M059J (cell line): ENCODE measurements around the gene KLF14. TPM values are rescaled to one million over a fixed set of nuclear protein-coding genes. Genes with fewer than 3 reads are reported as not detected.
"Not testable (repeated sequence)": the region's sequence is repeated elsewhere in the genome, so short reads cannot be mapped to it uniquely, and the experiment has no call there.

Experiments
- DNase-seq: peaks from one replicate; pipeline ENCODE4 v3.0.0-alpha.2; 2012; ENCODE audit warnings: low read depth
- total RNA-seq: library from RNA; depleted of rRNA; stranded (reverse); fragments of >200 nt; shearing (Covaris generic); gene quantifications from 2 replicates; pipeline ENCODE4 v1.2.3, GENCODE V29; 2014; rRNA removed

Gene KLF14
- total RNA-seq, 1 experiment from 2014 or later = not detected

DNA sequence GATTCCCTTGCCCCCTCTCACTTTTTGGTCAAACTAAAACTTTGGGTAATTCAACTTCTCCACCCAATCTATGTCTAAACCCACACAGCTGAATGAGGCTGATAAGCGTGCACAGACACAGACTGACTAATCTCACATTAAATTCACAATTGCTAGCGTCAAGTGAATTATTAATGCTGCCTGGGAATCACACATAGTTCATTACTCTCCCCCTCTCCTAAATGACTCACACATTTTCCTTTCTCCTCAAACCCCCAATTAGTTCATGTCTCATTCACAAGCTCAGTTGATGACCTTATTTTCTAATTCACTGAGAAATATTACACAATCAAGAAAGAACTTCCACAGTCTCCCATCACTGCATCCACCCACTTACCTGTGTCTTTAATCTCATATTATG is 14.5 kb downstream of the KLF14 start:
- DNase-seq = peak; percentile 14

DNA sequence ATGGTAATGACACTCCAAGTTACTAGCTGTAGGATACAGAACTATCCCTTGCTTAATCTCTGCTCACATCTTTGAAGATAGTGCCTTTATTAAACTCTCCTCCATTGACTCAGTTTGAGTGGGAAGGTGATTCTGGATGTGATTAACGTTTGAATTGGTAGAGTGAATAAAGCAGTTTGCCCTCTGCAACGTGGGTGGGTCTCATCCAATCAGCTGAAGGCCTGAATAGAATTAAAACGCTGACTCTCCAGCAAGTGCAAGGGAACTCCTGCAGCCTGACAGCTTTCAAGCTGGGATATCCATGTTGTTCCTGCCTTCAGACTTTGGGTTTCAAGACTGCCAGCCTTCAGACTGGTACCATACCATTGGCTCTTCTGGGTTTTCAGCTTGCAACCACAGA is 21.6 kb downstream of the KLF14 start:
- DNase-seq = no peak

DNA sequence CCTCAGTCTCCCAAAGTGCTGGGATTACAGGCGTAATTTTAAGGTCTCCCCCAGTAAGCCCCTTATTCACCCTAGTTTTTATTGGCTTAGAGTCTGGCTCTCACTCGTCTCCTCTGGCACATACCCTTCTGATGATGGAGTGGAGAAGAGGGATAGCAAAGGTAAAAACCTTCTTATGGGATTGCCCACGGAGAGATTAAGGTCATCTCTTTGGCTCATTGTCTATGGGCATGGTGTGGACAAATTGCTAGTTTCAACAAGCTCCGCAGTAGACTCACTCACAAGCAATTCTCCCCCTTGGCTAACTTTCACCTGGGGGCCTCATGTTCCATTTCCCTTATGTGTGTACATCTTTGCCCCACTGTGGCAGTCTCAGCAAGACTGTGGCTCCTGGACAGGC is 25.2 kb downstream of the KLF14 start:
- DNase-seq = no peak

GRCh38 chr7:130708001-130708400 is 26.0 kb downstream of the KLF14 start:
- DNase-seq = no peak

DNA sequence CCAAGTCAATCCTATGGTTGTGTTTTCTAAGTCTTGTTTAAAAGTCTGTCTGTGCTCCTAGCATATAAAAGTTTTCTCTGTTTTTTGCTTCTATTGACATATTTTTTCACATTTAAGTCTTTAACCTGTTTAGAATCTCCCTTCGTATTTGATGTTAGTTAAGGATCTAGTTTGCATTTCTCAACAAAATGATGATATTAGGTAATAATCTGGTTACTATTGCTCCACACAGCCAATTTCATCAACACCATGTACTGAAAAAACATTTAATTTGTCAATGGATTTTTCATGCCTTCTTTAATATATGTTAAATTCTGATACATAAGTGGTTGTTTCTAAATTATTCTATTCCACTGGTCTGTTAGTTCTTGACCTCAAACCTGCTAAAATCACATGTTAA is 30.2 kb downstream of the KLF14 start:
- DNase-seq = no peak

DNA sequence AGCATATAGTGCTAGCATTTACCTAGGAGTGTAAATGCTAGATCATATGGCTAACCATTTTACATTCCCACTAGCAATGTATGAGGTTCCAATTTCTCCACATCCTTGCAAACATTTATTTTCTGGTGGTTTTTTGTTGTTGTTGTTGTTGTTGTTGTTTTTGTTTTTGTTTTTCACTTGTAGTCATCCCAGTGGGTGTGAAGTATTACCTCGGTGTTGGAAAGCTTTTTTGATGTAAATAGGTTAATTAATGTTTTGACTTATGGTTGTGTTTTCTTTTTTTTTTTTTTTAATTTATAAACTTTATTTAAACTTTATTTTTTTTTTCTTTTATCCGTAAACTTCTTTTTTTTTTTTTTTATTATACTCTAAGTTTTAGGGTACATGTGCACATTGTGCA is 32.4 kb downstream of the KLF14 start:
- DNase-seq = no peak

DNA sequence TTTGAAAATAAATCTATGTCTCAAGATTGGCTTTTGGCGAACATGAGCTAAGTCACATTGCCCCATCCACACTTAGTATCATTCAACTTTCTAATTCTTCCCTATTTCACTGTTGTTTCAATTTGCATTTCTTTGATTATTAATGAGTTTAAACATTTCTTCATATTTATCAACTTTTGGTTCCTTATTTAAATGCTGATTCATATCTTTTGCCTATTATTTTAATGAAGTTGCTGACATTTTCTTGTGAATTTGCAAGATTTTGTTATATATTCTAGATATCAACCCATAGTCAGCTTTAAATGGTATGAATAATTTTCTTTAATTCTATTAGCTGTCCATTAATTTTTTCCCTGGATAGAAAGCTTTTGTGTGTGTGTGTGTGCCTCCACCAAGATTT is 33.2 kb downstream of the KLF14 start:
- DNase-seq = no peak

- DNase-seq = peak; percentile 28
Measured at GRCh38 chr7:130699686-130700085, 34.3 kb downstream of the KLF14 start.

DNA sequence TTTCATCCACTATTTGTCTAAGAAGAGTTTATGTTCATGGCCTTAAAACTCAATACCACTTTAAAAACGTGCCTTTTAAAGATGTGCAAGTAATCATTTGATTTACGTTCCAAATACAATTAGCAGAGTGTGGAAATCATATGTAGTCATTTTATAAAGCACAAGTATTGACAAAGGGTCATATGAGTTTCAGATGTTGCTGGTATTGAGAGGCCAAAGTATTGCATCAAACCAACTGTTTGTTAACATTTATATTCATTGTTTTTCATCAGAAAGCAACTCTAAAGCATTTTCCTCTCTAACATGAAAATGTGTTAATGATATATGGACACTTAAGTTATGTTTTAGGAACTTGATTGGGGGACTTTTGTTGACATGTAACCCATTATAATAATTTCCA is 36.2 kb downstream of the KLF14 start:
- DNase-seq = no peak

DNA sequence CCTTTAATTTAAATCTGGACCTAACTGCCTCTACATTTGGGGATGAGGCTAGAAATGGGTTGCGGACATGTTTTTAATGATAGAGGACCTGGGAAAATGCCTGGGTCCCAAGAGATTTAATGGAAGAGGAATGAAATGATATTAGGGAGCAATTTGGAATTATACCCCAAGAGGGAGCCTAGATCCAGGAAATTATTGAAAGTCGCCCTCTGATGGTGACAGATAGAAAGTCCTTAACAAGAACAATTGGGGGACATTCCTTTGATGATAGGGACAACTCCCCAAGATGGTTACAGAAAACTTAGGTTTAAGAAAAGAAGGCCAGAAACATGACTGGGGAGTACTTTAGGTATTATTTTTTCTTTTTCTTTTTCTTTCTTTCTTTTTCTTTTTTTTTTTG is 38.2 kb downstream of the KLF14 start:
- DNase-seq = peak; percentile 60

DNA sequence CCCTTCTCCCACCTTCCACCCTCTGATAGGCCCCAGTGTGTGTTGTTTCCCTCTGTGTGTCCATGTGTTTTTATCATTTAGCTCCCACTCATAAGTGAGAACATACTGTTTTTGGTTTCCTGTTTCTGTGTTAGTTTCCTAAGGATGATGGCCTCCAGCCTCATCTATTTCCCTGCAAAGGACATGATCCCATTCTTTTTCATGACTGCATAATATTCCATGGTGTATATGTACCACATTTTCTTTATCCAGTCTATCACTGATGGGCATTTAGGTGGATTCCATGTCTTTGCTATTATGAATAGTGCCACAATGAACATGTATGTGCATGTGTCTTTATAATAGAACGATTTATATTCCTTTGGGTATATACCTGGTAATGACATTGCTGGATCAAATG is 41.6 kb downstream of the KLF14 start:
- not testable (repeated sequence) for DNase-seq

DNA sequence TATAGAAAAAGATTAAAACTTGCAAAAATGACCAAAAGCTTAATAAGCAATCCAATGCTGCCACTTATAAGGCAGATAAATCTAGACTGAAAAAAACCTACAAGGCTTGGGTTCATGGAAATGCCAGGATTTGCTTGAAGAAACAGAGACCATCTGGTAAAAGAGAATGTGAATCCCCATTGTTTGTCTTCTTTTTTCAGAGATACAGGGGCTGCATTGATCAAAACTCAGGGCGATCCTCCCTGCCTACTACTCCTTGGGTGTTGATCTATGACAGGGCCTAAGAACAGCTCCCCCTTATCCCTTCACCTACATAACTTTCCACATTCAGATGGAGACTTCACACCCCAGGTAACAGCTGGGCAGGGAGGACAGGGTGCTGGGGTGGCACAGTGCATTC is 44.3 kb downstream of the KLF14 start:
- DNase-seq = no peak

DNA sequence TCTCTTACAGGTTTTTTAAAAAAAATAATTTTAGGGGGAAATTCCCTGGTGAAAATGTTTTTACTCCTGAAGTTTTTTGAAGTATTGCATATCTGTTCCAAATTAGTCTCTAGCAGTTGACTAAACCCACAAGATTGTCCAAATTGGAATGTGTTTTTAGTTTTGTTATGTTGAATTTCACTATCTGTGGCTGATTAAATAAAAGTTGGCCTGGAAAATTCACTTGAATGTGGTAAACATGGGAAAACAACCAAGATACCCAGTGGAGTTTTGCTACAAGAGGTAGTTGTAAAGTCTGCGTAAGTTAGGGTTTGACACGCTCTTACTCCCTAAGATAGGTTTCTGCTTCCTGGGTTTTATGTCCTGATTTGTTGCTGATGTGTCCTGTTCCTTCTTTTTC is 51.0 kb downstream of the KLF14 start:
- DNase-seq = no peak

Other genes starting within 250 kb of the KLF14 start
- 177 and 196 TPM in 2 replicates for gene MEST, start 242.1 kb downstream of the KLF14 start, total RNA-seq
- 38.7 and 50.1 TPM in 2 replicates for gene COPG2, start 65.5 kb downstream of the KLF14 start, total RNA-seq
- not detected in 2 replicates for gene TSGA13, start 47.7 kb downstream of the KLF14 start, total RNA-seq